H1 (cell line): Measurements from ENCODE around the gene TMEM63C. TPM values are rescaled to one million over a fixed set of nuclear protein-coding genes. Genes with fewer than 3 reads are reported as not detected.

Experiments used
- CTCF ChIA-PET: fragments of 300-600 bp; sonication (Branson Sonifier 250); formaldehyde crosslinking; loops from one replicate; lab custom pipeline; 2021; ENCODE audit not compliant: partially characterized antibody; lab: Charles Lee
- POLR2A ChIA-PET: fragments of 300-600 bp; sonication (Branson Sonifier 250); formaldehyde crosslinking; loops from one replicate; lab custom pipeline; 2021; ENCODE audit warnings: inconsistent platforms; ENCODE audit not compliant: partially characterized antibody; lab: Charles Lee
- DNase-seq, 2 experiments: peaks; one replicate each; pipeline versions ENCODE4 v3.0.0 to v3.0.0-alpha.2; 2010 to 2022; ENCODE audit warnings: low spot score in 2 of 2, low read depth in 1 of 2, mixed read lengths in 1 of 2
- FAIRE-seq: peaks from 2 replicates; lab custom pipeline; 2011; peaks lifted over from hg19 to GRCh38; lab: Jason Lieb, UNC
- H2AFZ ChIP-seq: 2 replicates; pipeline ENCODE4 v1.8.1; 2012; ENCODE audit warnings: low read length, inconsistent platforms
- H2AK5ac ChIP-seq: 2 replicates; pipeline ENCODE4 v1.6.1; 2013; ENCODE audit warnings: low read depth, low read length
- H2BK120ac ChIP-seq: replicated peaks from 2 replicates; pipeline ENCODE3; 2013; ENCODE audit warnings: low read depth, low read length, inconsistent platforms
- H2BK12ac ChIP-seq: 2 replicates; pipeline ENCODE4 v1.6.1; 2013; ENCODE audit warnings: low read depth, low read length
- H2BK15ac ChIP-seq: 2 replicates; pipeline ENCODE4 v1.6.1; 2013; ENCODE audit warnings: low read length
- H2BK20ac ChIP-seq: 2 replicates; pipeline ENCODE4 v1.6.1; 2013; ENCODE audit warnings: low read length
- H2BK5ac ChIP-seq: 2 replicates; pipeline ENCODE4 v1.6.1; 2013; ENCODE audit warnings: low read depth, low read length
- H3K14ac ChIP-seq: 2 replicates; pipeline ENCODE4 v1.6.1; 2013; ENCODE audit warnings: inconsistent platforms; ENCODE audit not compliant: insufficient read length
- H3K18ac ChIP-seq: 2 replicates; pipeline ENCODE4 v1.6.1; 2013; ENCODE audit warnings: low read length; ENCODE audit errors: extremely low read depth
- H3K23ac ChIP-seq: 2 replicates; pipeline ENCODE4 v1.6.1; 2013; ENCODE audit warnings: inconsistent platforms; ENCODE audit not compliant: insufficient read length
- H3K23me2 ChIP-seq: 2 replicates; pipeline ENCODE4 v1.6.1; 2013; ENCODE audit warnings: low read depth, low read length
- H3K27ac ChIP-seq: 2 replicates; pipeline ENCODE4 v1.6.1; 2011; ENCODE audit warnings: low read depth, low read length, inconsistent platforms
- H3K27me3 ChIP-seq, 4 experiments: replicated peaks in 1 of 4; 1 replicate in 1 of 4; 2 replicates in 3 of 4; pipeline versions ENCODE4 v1.6.1 to v1.8.1; 2011 to 2013; ENCODE audit warnings: low read length in 3 of 4, mild to moderate bottlenecking in 3 of 4, inconsistent platforms in 2 of 4, mixed read lengths in 2 of 4, moderate library complexity in 1 of 4; ENCODE audit not compliant: control insufficient read depth in 3 of 4, insufficient read depth in 3 of 4; ENCODE audit errors: extremely low read depth in 1 of 4
- H3K36me3 ChIP-seq, 4 experiments: 2 replicates each; pipeline versions ENCODE4 v1.6.1 to v1.8.1; 2011 to 2013; ENCODE audit warnings: mild to moderate bottlenecking in 4 of 4, low read length in 3 of 4, moderate library complexity in 2 of 4, control low read depth in 1 of 4, inconsistent platforms in 1 of 4; ENCODE audit not compliant: insufficient read depth in 4 of 4, control insufficient read depth in 2 of 4
- H3K4ac ChIP-seq: replicated peaks from 2 replicates; pipeline ENCODE3; 2013; ENCODE audit warnings: low read length, low read depth, mixed read lengths, inconsistent platforms; ENCODE audit not compliant: insufficient read length
- H3K4me1 ChIP-seq, 4 experiments: replicated peaks in 1 of 4; 1 replicate in 1 of 4; 2 replicates in 3 of 4; pipeline versions ENCODE4 v1.6.1 to v1.8.1; 2011 to 2013; ENCODE audit warnings: low read length in 3 of 4, inconsistent platforms in 2 of 4, mixed read lengths in 1 of 4; ENCODE audit not compliant: insufficient read depth in 4 of 4, control insufficient read depth in 3 of 4
- H3K4me2 ChIP-seq, 2 experiments: 2 replicates each; pipeline versions ENCODE4 v1.6.1 to v1.8.1; 2011 to 2013; ENCODE audit warnings: low read depth in 2 of 2, low read length in 2 of 2, control low read depth in 1 of 2, inconsistent platforms in 1 of 2, mild to moderate bottlenecking in 1 of 2; ENCODE audit not compliant: insufficient read depth in 1 of 2
- H3K4me3 ChIP-seq, 4 experiments: fragments of 200-600, 300-600 bp in 1 of 4; sonication (generic), shearing (Covaris generic), sonication (Bioruptor Twin) in 1 of 4; 2 replicates each; pipeline versions ENCODE4 v1.5.1 to v1.8.1; 2011 to 2016; ENCODE audit warnings: low read length in 4 of 4, low read depth in 3 of 4, control low read depth in 2 of 4, inconsistent platforms in 2 of 4, mild to moderate bottlenecking in 2 of 4, mixed read lengths in 1 of 4, moderate library complexity in 1 of 4; ENCODE audit not compliant: insufficient read depth in 2 of 4; ENCODE audit errors: extremely low read depth in 1 of 4
- H3K56ac ChIP-seq: replicated peaks from 2 replicates; pipeline ENCODE3; 2013; ENCODE audit warnings: low read depth, mild to moderate bottlenecking, mixed read lengths, low read length, inconsistent platforms; ENCODE audit not compliant: insufficient read length
- H3K79me1 ChIP-seq: 2 replicates; pipeline ENCODE4 v1.6.1; 2013; ENCODE audit warnings: low read depth, low read length, control low read depth
- H3K79me2 ChIP-seq, 2 experiments: 2 replicates each; pipeline versions ENCODE4 v1.6.1 to v1.8.1; 2012 to 2013; ENCODE audit warnings: low read length in 2 of 2, mild to moderate bottlenecking in 2 of 2, inconsistent platforms in 1 of 2; ENCODE audit not compliant: insufficient read depth in 2 of 2, control insufficient read depth in 1 of 2
- H3K9ac ChIP-seq, 4 experiments: replicated peaks in 1 of 4; 1 replicate in 1 of 4; 2 replicates in 3 of 4; pipeline versions ENCODE4 v1.6.1 to v1.8.1; 2011 to 2013; ENCODE audit warnings: low read depth in 3 of 4, low read length in 3 of 4, control low read depth in 2 of 4, mild to moderate bottlenecking in 2 of 4, moderate library complexity in 2 of 4, inconsistent platforms in 1 of 4; ENCODE audit errors: extremely low read depth in 1 of 4
- H3K9me3 ChIP-seq, 2 experiments: 2 replicates each; pipeline versions ENCODE4 v1.6.1 to v1.8.1; 2012 to 2013; ENCODE audit warnings: mild to moderate bottlenecking in 2 of 2, moderate library complexity in 2 of 2, control low read depth in 1 of 2, inconsistent platforms in 1 of 2, low read depth in 1 of 2, low read length in 1 of 2, mixed read lengths in 1 of 2; ENCODE audit not compliant: insufficient read depth in 2 of 2
- H4K20me1 ChIP-seq, 2 experiments: replicated peaks in 1 of 2; 2 replicates each; pipeline versions ENCODE3 to v1.8.1; 2011 to 2013; ENCODE audit warnings: inconsistent platforms in 2 of 2, low read length in 2 of 2, mild to moderate bottlenecking in 1 of 2; ENCODE audit not compliant: insufficient read depth in 2 of 2, control insufficient read depth in 1 of 2
- H4K5ac ChIP-seq: 2 replicates; pipeline ENCODE4 v1.6.1; 2013; ENCODE audit warnings: low read length, low read depth, mixed read lengths, inconsistent platforms; ENCODE audit not compliant: insufficient read length
- H4K8ac ChIP-seq: 2 replicates; pipeline ENCODE4 v1.8.0; 2013; ENCODE audit warnings: mild to moderate bottlenecking, moderate library complexity, low read length, inconsistent platforms; ENCODE audit not compliant: insufficient read depth; ENCODE audit errors: extremely low read depth
- H4K91ac ChIP-seq: replicated peaks from 2 replicates; pipeline ENCODE3; 2013; ENCODE audit warnings: low read length, mixed read lengths, inconsistent platforms; ENCODE audit not compliant: insufficient read length
- CTCF ChIP-seq, 3 experiments: IDR thresholded peaks; 1 replicate in 2 of 3; 2 replicates in 1 of 3; pipeline versions ENCODE4 v1.5.1 to v1.6.1; 2011; ENCODE audit warnings: low read length in 3 of 3, mild to moderate bottlenecking in 3 of 3, inconsistent platforms in 2 of 3, low read depth in 1 of 3, moderate library complexity in 1 of 3; ENCODE audit not compliant: insufficient read depth in 1 of 3; ENCODE audit errors: control extremely low read depth in 1 of 3
- EP300 ChIP-seq, 2 experiments: IDR thresholded peaks; 1 replicate in 1 of 2; 2 replicates in 1 of 2; pipeline ENCODE4 v1.6.1; 2011 to 2012; ENCODE audit warnings: low read depth in 2 of 2, low read length in 2 of 2, mild to moderate bottlenecking in 2 of 2, borderline replicate concordance in 1 of 2, inconsistent platforms in 1 of 2, moderate library complexity in 1 of 2
- FOSL1 ChIP-seq: IDR thresholded peaks from 2 replicates; pipeline ENCODE4 v1.6.1; 2011; ENCODE audit warnings: mild to moderate bottlenecking, low read depth, low read length, moderate library complexity; ENCODE audit not compliant: insufficient read depth
- GABPA ChIP-seq: IDR thresholded peaks from 2 replicates; pipeline ENCODE4 v1.6.1; 2011; ENCODE audit warnings: mild to moderate bottlenecking, low read length, moderate library complexity, borderline replicate concordance; ENCODE audit not compliant: insufficient read depth
- KDM1A ChIP-seq: fragments of 200-600, 300-600 bp; sonication (generic); IDR thresholded peaks from 2 replicates; pipeline ENCODE4 v1.7.1; 2016; ENCODE audit warnings: mild to moderate bottlenecking, low read length, borderline replicate concordance
- SUZ12 ChIP-seq: fragments of 200-600 bp; sonication (generic); IDR thresholded peaks from 2 replicates; pipeline ENCODE4 v1.6.1; 2012; ENCODE audit warnings: mild to moderate bottlenecking, inconsistent platforms, low read length, moderate library complexity, mixed read lengths
- TAF1 ChIP-seq: IDR thresholded peaks from 2 replicates; pipeline ENCODE4 v1.6.1; 2011; ENCODE audit warnings: mild to moderate bottlenecking, low read depth, low read length
- WGBS, 2 experiments: shearing (Covaris generic) in 1 of 2; methylation state at CpG; one replicate each; pipeline versions ENCODE4 v1.1.6 to v1.1.7; 2013 to 2015; ENCODE audit warnings: low lambda C conversion rate in 2 of 2, mixed read lengths in 2 of 2, inconsistent platforms in 1 of 2, low coverage in 1 of 2, missing lambda C conversion rate in 1 of 2; ENCODE audit not compliant: insufficient replicate concordance in 2 of 2, insufficient coverage in 1 of 2, insufficient read length in 1 of 2; ENCODE audit errors: extremely low coverage in 1 of 2, missing lambda C conversion rate in 1 of 2; 5-methylcytosine and 5-hydroxymethylcytosine counted together
- polyA plus RNA-seq, 7 experiments: library from polyadenylated mRNA; depleted of rRNA in 3 of 7; stranded (reverse) in 5 of 7; unstranded in 2 of 7; fragments of >200 nt in 5 of 7; fragments of 200-250 nt in 2 of 7; gene quantifications; 1 replicate in 5 of 7; 2 replicates in 1 of 7; 4 replicates in 1 of 7; pipeline versions ENCODE4 v1.2.1 to v1.2.3, GENCODE V29; 2011 to 2013; ENCODE audit warnings: missing spikeins in 2 of 7, mixed read lengths in 2 of 7
- total RNA-seq: library from RNA; stranded (reverse); fragmentation: NEBNext Ultra II Directional; extraction: Animal tissue kit (Norgen Biotek cat#: 25700); gene quantifications from 2 replicates; pipeline ENCODE4 v1.2.1, GENCODE V29; 2021
- TF ChIP-seq, protein P1 (sequence below): IDR thresholded peaks from 2 replicates; pipeline ENCODE4 v1.6.1; 2011; ENCODE audit warnings: low read length, improper control_type of control experiment
- TF ChIP-seq, protein P2 (sequence below): IDR thresholded peaks from 2 replicates; pipeline ENCODE4 v1.6.1; 2012; ENCODE audit warnings: inconsistent platforms

TMEM63C gene
- total and polyA plus RNA-seq, 2 of the 8 experiments (the other 6 are each of a cell fraction or from before 2014, with no cell fraction given) = 3.0 to 7.6 TPM

DNA sequence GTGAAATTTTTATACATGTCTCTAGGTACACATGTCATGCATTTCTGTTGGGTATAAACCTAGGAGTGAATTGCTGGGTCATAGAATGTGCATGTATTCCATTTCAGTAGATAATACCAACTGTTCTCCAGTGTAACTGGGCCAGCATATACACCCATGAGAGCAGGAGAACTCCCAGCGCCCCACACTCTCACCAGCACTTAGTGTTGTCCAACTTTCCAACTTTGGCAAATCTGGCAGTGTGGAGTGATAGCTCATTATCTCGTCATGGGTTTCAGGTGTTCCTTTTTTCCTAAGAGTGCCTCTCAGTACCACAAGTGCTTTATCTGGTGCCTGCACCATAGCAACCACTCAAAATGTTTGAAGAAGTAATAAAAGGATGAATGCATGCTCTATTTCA lies 49.3 kb downstream of the TMEM63C start:
- Histone ChIP-seq H3K4me1 (peaks cover 0 to 1% (median 0%) of the 10 kb centered on the region in 4 experiments; a peak in 1 of 7 replicates), H2AFZ (no peak overlapping the region), H3K18ac (no peak overlapping the region), H3K79me2 (no peaks in the 10 kb centered on the region; a peak in 1 of 4 replicates), H3K9ac (no peak overlapping the region), H2AK5ac (no peak overlapping the region), H3K27ac (no peak overlapping the region), H4K8ac (no peak overlapping the region), H2BK15ac (no peak overlapping the region), H3K36me3 (no peaks in the 10 kb centered on the region), H3K14ac (no peak overlapping the region), H4K91ac (no peak overlapping the region), H3K9me3 (no peaks in the 10 kb centered on the region), H3K23ac (no peak overlapping the region), H3K27me3 (no peaks in the 10 kb centered on the region), H4K20me1 (no peaks in the 10 kb centered on the region), H3K4me2 (no peak overlapping the region), H4K5ac (no peak overlapping the region), H3K4me3 (no peak overlapping the region), H3K4ac (no peak overlapping the region), H2BK5ac (no peak overlapping the region), H2BK20ac (no peak overlapping the region), H3K56ac (no peak overlapping the region), H3K23me2 (0 out of 2 replicates have a peak, but pooled peaks cover 2% of the 10 kb centered on the region), H2BK120ac (no peak overlapping the region), H2BK12ac (no peak overlapping the region), H3K79me1 (no peaks in the 10 kb centered on the region)
- WGBS, 2 experiments = 95% methylated on average over 2 of the region's 2 CpGs; no CpG with 5 or more reads in 1 of the 2 experiments
- POLR2A ChIA-PET = no interaction called here
- DNase-seq (no peak), FAIRE-seq (no peak)
- CTCF ChIA-PET = interaction anchor here (1.3 to 4.1 kb wide), 7 partner anchors 9 to 107 kb away, joined by 4 to 26 read pairs (median 5); no protein-coding TSS in a partner anchor
- TF ChIP-seq SUZ12 (no peak), FOSL1 (no peak), GABPA (no peak), CTCF (IDR thresholded peaks at IDR 0.05; ENCODE audit: control extremely low read depth in 1 of 3, insufficient read depth in 1 of 3, low read depth in 1 of 3, low read length in 3 of 3) (no peak), EP300 (IDR thresholded peaks at IDR 0.05; ENCODE audit: borderline replicate concordance in 1 of 2, low read depth in 2 of 2, low read length in 2 of 2) (no peak), KDM1A (no peak), TAF1 (no peak)
- TF ChIP-seq, protein P1, sequence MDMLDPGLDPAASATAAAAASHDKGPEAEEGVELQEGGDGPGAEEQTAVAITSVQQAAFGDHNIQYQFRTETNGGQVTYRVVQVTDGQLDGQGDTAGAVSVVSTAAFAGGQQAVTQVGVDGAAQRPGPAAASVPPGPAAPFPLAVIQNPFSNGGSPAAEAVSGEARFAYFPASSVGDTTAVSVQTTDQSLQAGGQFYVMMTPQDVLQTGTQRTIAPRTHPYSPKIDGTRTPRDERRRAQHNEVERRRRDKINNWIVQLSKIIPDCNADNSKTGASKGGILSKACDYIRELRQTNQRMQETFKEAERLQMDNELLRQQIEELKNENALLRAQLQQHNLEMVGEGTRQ = no peak
- TF ChIP-seq, protein P2, sequence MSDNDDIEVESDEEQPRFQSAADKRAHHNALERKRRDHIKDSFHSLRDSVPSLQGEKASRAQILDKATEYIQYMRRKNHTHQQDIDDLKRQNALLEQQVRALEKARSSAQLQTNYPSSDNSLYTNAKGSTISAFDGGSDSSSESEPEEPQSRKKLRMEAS = no peak
